Suppressor macrophage treated with lipopolysaccharide for 1 hour (primary cell): ENCODE results near the gene TBC1D10A.

Experiments used
- DNase-seq, 3 donors: peaks; one replicate each; pipeline ENCODE4 v3.0.0-alpha.2; 2020 to 2022

Gene TBC1D10A, protein sequence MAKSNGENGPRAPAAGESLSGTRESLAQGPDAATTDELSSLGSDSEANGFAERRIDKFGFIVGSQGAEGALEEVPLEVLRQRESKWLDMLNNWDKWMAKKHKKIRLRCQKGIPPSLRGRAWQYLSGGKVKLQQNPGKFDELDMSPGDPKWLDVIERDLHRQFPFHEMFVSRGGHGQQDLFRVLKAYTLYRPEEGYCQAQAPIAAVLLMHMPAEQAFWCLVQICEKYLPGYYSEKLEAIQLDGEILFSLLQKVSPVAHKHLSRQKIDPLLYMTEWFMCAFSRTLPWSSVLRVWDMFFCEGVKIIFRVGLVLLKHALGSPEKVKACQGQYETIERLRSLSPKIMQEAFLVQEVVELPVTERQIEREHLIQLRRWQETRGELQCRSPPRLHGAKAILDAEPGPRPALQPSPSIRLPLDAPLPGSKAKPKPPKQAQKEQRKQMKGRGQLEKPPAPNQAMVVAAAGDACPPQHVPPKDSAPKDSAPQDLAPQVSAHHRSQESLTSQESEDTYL

DNA sequence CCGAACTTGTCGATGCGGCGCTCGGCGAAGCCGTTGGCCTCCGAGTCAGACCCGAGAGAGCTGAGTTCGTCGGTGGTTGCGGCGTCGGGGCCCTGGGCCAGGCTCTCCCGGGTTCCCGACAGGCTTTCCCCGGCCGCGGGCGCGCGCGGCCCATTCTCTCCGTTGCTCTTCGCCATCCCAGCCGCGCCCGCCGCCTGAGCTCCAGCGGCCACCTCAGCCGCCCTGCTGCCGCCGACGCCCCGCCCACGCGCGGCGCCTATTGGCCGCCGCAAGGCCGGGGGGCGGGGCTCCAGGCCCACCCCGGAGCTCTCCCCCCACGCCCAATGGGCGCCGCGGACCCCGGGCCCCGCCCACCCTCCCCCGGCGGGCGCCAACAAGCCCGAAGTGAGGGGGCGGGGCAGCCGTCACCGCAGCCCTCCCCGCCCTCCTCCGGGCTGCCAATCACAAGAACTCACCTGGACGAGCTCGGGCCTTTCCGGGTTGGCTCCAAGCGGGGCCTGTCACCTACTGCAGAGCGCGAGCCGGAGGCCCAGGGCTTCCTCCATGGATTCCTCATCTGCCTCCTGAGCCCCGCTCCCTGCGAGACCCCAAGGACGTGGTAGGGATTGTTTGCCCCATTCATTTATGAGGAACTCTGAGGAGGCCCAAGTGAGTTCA lies at the start of gene TBC1D10A:
Gene TBC1D10A (minus strand): TSS at position 236 of the 657 bp plus-strand sequence. CDS start 60 bp downstream, at position 176.
- peak; percentile 90 to 99 (median 95) for DNase-seq

DNA sequence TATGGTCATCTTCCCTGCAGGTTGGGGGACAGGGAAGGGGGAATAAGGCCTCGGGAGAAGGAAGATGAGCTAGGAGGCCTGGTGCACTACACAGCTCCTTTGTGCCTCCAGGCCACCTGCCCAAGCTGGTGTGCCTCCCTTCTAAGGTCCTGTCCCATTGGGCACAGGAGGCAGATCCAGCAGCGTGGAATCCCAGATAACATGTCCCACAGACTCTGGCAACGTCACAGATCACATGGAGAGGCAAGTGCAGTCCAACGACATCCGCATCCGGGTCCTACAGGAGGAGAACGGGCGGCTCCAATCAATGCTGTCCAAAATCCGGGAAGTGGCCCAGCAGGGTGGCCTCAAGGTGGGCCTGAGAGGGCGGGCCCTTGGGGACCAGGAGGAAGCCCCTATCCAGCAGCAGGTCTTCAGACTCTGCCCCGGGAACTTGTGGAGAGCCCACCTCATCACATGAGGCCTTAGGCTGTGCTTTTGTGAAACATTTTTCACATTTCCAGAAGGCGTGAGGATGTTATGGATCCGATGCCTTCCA lies 48.6 kb upstream of the TBC1D10A start:
- no peak for DNase-seq

DNA sequence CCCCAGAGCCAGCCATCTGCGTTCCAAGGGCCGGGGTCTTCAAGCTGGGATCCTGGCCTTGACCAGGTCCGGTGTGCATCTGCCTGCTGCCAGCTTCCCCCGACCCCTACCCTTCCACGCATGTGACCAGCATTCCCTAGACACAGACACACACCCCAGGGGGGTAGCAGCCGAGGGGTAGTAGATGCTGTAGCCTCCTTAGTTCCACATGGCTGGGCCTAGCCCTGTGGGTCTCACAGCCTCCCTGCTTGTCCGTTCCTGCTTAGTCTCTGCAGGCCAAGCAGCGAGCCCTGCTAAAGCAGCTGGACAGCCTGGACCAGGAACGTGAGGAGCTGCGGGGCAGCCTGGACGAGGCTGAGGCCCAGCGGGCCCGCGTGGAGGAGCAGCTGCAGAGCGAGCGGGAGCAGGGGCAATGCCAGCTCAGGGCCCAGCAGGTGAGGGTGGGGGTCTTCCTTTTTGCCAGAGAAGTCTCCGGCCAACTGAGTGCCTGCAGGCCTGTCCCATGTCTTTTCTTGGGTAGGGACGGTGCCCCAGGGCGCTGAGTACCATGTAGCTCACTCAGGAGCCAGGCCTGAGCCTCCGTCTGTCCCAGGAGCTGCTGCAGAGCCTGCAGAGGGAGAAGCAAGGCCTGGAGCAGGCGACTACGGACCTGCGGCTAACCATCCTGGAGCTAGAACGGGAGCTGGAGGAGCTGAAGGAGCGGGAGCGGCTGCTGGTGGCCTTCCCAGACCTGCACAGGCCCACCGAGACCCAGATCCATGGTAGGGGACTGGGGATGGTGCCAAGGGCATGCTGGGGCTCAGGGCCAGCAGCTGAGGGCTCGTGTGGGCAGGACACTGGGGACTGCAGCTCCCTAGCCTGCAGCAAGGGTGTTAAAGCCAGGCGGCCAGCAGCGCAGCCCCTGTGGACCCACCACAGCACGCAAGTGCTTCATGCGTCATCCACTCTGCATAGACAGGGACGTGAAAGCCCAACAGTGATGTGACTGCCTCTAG lies 46.9 kb upstream of the TBC1D10A start:
- no peak for DNase-seq

DNA sequence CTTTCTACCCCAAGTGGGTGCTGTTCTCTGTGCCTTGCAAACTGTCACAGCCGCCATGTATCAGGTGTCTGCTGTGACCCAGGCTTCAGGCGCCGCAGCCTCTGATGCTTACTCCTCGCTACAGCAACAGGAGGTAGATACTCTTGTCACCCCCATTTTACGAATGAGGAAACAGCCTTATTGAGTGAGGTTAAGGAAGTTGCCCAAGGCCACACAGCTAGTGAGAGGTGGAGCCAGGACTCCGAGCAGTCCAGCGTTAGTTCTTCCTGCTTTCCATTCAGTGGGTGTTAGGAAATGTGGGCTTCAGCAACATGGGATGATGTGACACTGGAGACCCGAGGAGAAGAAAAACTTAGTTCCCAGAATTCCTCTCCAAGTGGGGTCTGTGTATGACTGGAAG lies 46.2 kb upstream of the TBC1D10A start:
- DNase-seq: peak; percentile 53 to 60 (median 60)

DNA sequence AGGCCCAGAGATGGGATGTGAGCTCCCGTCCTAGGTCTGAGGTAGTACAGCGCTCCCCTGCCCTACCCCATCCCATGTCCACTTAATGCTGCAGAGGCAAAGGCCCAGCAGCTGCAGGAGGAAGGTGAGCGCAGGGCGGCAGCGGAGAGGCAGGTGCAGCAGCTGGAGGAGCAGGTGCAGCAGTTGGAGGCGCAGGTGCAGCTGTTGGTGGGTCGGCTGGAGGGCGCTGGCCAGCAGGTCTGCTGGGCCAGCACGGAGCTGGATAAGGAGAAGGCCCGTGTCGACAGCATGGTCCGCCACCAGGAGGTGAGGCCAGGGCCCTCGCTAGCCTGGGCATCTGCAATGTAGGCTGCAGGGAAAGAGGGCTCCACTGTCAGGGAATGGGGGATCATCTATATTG lies 45.2 kb upstream of the TBC1D10A start:
- DNase-seq: no peak

GRCh38 chr22:30371321-30371720 lies 44.6 kb upstream of the TBC1D10A start:
- DNase-seq: no peak

GRCh38 chr22:30370641-30371230 lies 44.0 kb upstream of the TBC1D10A start:
- DNase-seq: no peak

DNA sequence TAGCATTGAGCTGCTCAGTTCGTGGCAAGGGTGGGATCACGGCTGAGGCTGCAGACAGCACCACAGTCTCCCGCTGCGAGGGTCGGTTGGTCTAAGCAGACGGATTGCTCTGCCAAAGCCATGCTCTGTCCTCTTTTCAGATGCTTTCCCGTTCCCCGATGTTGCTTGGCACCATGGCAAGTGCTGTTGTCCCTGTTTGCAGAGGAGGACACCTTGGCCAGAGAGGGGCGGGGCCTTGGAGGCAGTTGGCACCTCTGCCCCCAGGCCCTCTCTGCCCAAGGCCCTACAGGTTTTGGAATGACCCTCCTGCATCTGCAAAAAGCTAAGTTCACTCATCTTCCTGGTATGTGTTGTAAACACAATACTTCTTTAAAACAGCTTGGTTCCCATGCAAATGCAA lies 41.7 kb upstream of the TBC1D10A start:
- DNase-seq: no peak

GRCh38 chr22:30365891-30366290 lies 39.1 kb upstream of the TBC1D10A start:
- DNase-seq: no peak

- no peak for DNase-seq
These were observed 36.0 kb upstream of the TBC1D10A start for GRCh38 chr22:30362651-30363281.

- no peak for DNase-seq
These were observed 35.3 kb upstream of the TBC1D10A start for GRCh38 chr22:30361916-30362650.

DNA sequence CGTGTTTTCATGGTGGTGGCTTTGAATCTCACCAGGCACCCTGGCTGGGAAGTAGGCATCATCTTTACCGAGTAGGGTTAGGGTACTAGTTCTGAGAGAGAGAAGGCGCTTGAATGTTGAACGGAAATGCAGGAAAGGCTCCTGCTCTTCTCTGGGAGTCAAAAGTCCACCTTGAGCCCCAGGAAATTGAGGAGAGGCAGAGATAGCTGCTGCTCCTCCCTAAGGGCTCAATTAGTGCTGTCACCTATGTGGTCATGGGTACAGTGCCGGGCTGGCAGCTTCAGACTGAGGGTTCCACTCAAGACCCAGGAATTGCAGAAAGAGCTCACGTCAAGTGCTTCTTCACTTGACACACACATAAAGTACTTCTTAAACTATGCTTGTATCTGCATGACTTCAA lies 31.8 kb upstream of the TBC1D10A start:
- no peak for DNase-seq

GRCh38 chr22:30357650-30358215 lies 31.0 kb upstream of the TBC1D10A start:
- DNase-seq: no peak

DNA sequence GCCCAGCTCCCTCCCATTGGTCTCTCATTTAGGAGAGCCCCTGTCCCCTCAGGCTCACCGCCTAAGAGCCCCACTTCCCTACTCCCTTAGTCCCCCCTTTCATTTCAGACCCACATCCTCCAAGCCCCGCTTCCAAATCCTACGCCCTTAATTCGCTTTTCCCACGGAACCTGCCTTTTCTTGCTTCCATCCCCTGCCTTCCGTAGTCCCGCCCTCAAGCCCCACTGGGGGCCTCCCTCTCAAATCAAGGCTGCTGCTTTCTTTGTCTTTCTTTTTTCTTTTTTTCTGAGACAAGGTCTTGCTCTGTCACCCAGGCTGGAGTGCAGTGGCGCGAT lies 30.5 kb upstream of the TBC1D10A start:
- DNase-seq: no peak

DNA sequence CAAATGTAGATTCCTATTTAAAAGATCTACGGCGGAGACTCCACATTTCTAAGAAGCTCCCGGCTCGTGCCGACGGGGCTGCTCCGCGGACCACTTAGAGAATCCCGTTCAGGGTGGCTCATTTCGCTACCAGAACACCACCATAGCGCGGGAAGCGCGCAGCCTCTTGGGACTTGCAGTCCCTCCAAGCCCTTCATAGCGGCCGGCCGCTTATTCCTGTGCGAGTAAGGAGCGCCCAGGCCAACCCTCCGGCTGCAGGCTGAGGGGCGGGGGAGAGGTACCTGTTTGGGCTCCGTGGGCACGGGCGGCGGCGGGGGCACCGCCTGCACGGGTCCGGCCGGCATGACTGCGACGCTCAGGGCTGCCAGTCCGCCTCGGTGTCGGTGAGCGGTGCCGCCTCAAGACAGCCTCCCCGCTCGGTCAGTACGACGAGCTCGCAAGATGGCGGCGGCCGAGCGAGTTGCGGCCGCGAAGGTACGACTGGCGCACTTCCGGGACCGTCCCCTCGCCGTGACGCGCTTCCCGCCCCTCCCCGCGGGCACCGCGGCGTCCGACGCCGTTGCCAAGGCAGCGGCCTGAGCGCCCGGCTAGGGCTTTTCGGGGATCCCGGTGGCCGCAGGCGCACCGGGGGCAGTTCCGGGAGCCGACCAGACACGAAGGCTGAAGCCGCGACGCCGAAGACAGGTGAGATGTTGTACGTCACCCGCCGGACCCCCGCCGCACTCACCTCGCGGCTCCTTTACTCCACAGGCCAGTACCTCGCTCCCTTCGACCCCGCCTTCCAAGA lies 29.9 kb upstream of the TBC1D10A start, which contains the start of the genes CCDC157 and SF3A1:
Gene CCDC157 (plus strand): TSS at position 559 of the 787 bp plus-strand sequence. CDS start 8,994 bp downstream, outside the sequence.
Gene SF3A1 (minus strand): TSS at position 446 of the 787 bp plus-strand sequence. CDS start 102 bp downstream, at position 344.
- peak; percentile 94 to 97 (median 97) for DNase-seq

- DNase-seq: no peak
These were observed 27.9 kb upstream of the TBC1D10A start for GRCh38 chr22:30354644-30355043.

- no peak for DNase-seq
These were observed 24.5 kb upstream of the TBC1D10A start for GRCh38 chr22:30351226-30351625.

- peak; percentile 72 to 86 (median 80) for DNase-seq
These were observed 22.1 kb upstream of the TBC1D10A start for GRCh38 chr22:30348809-30349208.

- DNase-seq: no peak
These were observed 21.7 kb upstream of the TBC1D10A start for GRCh38 chr22:30348404-30348803.
